ENCODE data around the gene PRKG1. TPM values are rescaled to one million over a fixed set of nuclear protein-coding genes. Genes with fewer than 3 reads are reported as not detected.

Gene PRKG1
- polyA plus RNA-seq, 1 donor, result 38.2 TPM

GRCh38 chr10:51585742-51586141 is 511.5 kb downstream of the PRKG1 start:
- no peak for DNase-seq (ENCODE audit: low read depth)

- no peak for DNase-seq (ENCODE audit: low read depth)
Observed at GRCh38 chr10:51588984-51589383, 514.7 kb downstream of the PRKG1 start.

- no peak for DNase-seq (ENCODE audit: low read depth)
Observed at GRCh38 chr10:51590818-51591217, 516.5 kb downstream of the PRKG1 start.

- no peak for DNase-seq (ENCODE audit: low read depth)
Observed at GRCh38 chr10:51596695-51597094, 522.4 kb downstream of the PRKG1 start.

GRCh38 chr10:51599647-51600046 is 525.4 kb downstream of the PRKG1 start:
- DNase-seq (ENCODE audit: low read depth), result no peak

- DNase-seq (ENCODE audit: low read depth), result no peak
Observed at GRCh38 chr10:51602326-51602725, 528.0 kb downstream of the PRKG1 start.

- DNase-seq (ENCODE audit: low read depth), result no peak
Observed at GRCh38 chr10:51604579-51604978, 530.3 kb downstream of the PRKG1 start.

GRCh38 chr10:51606825-51607462 is 532.7 kb downstream of the PRKG1 start:
- no peak for DNase-seq (ENCODE audit: low read depth)

GRCh38 chr10:51607463-51607835 is 533.2 kb downstream of the PRKG1 start:
- no peak for DNase-seq (ENCODE audit: low read depth)

GRCh38 chr10:51608211-51608610 is 533.9 kb downstream of the PRKG1 start:
- DNase-seq (ENCODE audit: low read depth), result no peak

- DNase-seq (ENCODE audit: low read depth), result no peak
Observed at GRCh38 chr10:51615764-51616298, 541.5 kb downstream of the PRKG1 start.

GRCh38 chr10:51617576-51618235 is 543.4 kb downstream of the PRKG1 start:
- peak; percentile 24 for DNase-seq (ENCODE audit: low read depth)

- no peak for DNase-seq (ENCODE audit: low read depth)
Observed at GRCh38 chr10:51619365-51619764, 545.1 kb downstream of the PRKG1 start.

- DNase-seq (ENCODE audit: low read depth), result no peak
Observed at GRCh38 chr10:51620131-51620530, 545.8 kb downstream of the PRKG1 start.

- DNase-seq (ENCODE audit: low read depth), result no peak
Observed at GRCh38 chr10:51624013-51624412, 549.7 kb downstream of the PRKG1 start.

GRCh38 chr10:51629934-51630639 is 555.8 kb downstream of the PRKG1 start:
- no peak for DNase-seq (ENCODE audit: low read depth)

- no peak for DNase-seq (ENCODE audit: low read depth)
Observed at GRCh38 chr10:51630640-51631005, 556.3 kb downstream of the PRKG1 start.

- DNase-seq (ENCODE audit: low read depth), result no peak
Observed at GRCh38 chr10:51635436-51635835, 561.1 kb downstream of the PRKG1 start.

- no peak for DNase-seq (ENCODE audit: low read depth)
Observed at GRCh38 chr10:51638211-51638610, 563.9 kb downstream of the PRKG1 start.

- no peak for DNase-seq (ENCODE audit: low read depth)
Observed at GRCh38 chr10:51638737-51639136, 564.5 kb downstream of the PRKG1 start.

- DNase-seq (ENCODE audit: low read depth), result peak; percentile 52
Observed at GRCh38 chr10:51640120-51640819, 566.0 kb downstream of the PRKG1 start.

- DNase-seq (ENCODE audit: low read depth), result no peak
Observed at GRCh38 chr10:51642581-51642980, 568.3 kb downstream of the PRKG1 start.
